ENCODE results near the gene ST6GALNAC4.

Gene ST6GALNAC4

GRCh38 chr9:127923771-127924170, 6.9 kb upstream of the ST6GALNAC4 start:
- H3K27me3 ChIP-seq (ENCODE audit: control insufficient read depth in 5 of 5, insufficient read depth in 4 of 5, low read length in 5 of 5) = peaks cover 19 to 42% (median 23%) of the 10 kb centered on the region in 5 donors
- peaks cover 10 to 38% (median 32%) of the 10 kb centered on the region in 5 donors for H3K4me1 ChIP-seq (ENCODE audit: control insufficient read depth in 5 of 5, insufficient read depth in 5 of 5, low read length in 5 of 5)

GRCh38 chr9:127923046-127923445, 6.2 kb upstream of the ST6GALNAC4 start:
- Histone ChIP-seq H3K9me3 (ENCODE audit: control insufficient read depth in 5 of 5, low read length in 5 of 5) (no peaks in the 10 kb centered on the region), H3K9ac (ENCODE audit: low read length in 5 of 5) (no peak overlapping the region), H3K4me1 (ENCODE audit: control insufficient read depth in 5 of 5, insufficient read depth in 5 of 5, low read length in 5 of 5) (peaks cover 11 to 43% (median 37%) of the 10 kb centered on the region in 5 donors), H3K27ac (ENCODE audit: low read depth, low read length) (no peak overlapping the region), H3K36me3 (ENCODE audit: control insufficient read depth in 5 of 5, insufficient read depth in 5 of 5, low read length in 5 of 5) (no peaks in the 10 kb centered on the region), H3K27me3 (ENCODE audit: control insufficient read depth in 5 of 5, insufficient read depth in 4 of 5, low read length in 5 of 5) (peaks cover 12 to 37% (median 16%) of the 10 kb centered on the region in 5 donors), H3K4me3 (ENCODE audit: low read depth in 1 of 5, low read length in 5 of 5) (no peak overlapping the region)

More at GRCh38 chr9:127923771-127924170, 6.9 kb upstream of the ST6GALNAC4 start:
- Histone ChIP-seq H3K9me3 (ENCODE audit: control insufficient read depth in 5 of 5, low read length in 5 of 5) (no peaks in the 10 kb centered on the region), H3K27ac (ENCODE audit: low read depth, low read length) (no peak overlapping the region), H3K4me3 (ENCODE audit: low read depth in 1 of 5, low read length in 5 of 5) (no peak overlapping the region), H3K9ac (ENCODE audit: low read length in 5 of 5) (no peak overlapping the region), H3K36me3 (ENCODE audit: control insufficient read depth in 5 of 5, insufficient read depth in 5 of 5, low read length in 5 of 5) (no peaks in the 10 kb centered on the region)

DNA sequence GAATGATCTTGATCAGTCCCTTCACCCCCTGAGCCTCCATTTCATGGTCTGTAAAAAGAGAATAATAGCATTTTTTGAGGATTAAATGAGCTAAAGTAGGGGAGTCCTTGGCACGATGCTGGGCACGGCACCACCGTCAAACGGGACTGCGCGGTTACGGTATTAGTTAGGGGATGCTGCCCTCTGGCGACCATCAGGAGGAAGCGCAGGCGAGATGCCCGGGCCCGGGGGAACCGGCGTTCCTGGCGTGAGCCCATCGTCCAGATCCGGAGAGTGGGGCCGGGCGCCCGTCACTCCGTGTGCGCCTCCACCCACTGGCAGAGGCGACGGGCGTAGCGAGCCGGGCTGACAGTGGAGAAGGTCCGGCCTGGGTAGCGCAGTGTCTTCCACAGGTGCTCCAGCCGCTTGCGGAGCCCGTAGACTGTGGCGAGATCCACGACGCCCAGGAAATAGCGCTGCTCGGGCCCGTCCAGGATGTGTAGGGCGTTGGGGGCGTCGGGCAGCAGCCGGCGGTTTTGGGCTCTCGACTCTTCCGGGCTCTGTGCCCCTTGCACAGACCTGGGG, 4.8 kb upstream of the ST6GALNAC4 start:
- H3K27me3 ChIP-seq (ENCODE audit: control insufficient read depth in 5 of 5, insufficient read depth in 4 of 5, low read length in 5 of 5) = peaks cover 5 to 26% (median 8%) of the 10 kb centered on the region in 5 donors
- no peaks in the 10 kb centered on the region for H3K9me3 ChIP-seq (ENCODE audit: control insufficient read depth in 5 of 5, low read length in 5 of 5)
- H3K27ac ChIP-seq (ENCODE audit: low read depth, low read length) = no peak overlapping the region
- peaks cover 11 to 40% (median 36%) of the 10 kb centered on the region in 5 donors for H3K4me1 ChIP-seq (ENCODE audit: control insufficient read depth in 5 of 5, insufficient read depth in 5 of 5, low read length in 5 of 5)
- no peaks in the 10 kb centered on the region for H3K36me3 ChIP-seq (ENCODE audit: control insufficient read depth in 5 of 5, insufficient read depth in 5 of 5, low read length in 5 of 5)
- peak overlapping the region in 3 of 5 donors; percentile 44 to 57 (median 47) for H3K4me3 ChIP-seq (ENCODE audit: low read depth in 1 of 5, low read length in 5 of 5)
- no peak overlapping the region for H3K9ac ChIP-seq (ENCODE audit: low read length in 5 of 5)

GRCh38 chr9:127920794-127921193, 4.0 kb upstream of the ST6GALNAC4 start:
- no peaks in the 10 kb centered on the region for H3K9me3 ChIP-seq (ENCODE audit: control insufficient read depth in 5 of 5, low read length in 5 of 5)
- peaks cover 13 to 49% (median 45%) of the 10 kb centered on the region in 5 donors for H3K4me1 ChIP-seq (ENCODE audit: control insufficient read depth in 5 of 5, insufficient read depth in 5 of 5, low read length in 5 of 5)
- H3K27me3 ChIP-seq (ENCODE audit: control insufficient read depth in 5 of 5, insufficient read depth in 4 of 5, low read length in 5 of 5) = peaks cover 1 to 18% (median 5%) of the 10 kb centered on the region in 5 donors
- no peak overlapping the region for H3K27ac ChIP-seq (ENCODE audit: low read depth, low read length)
- no peak overlapping the region for H3K9ac ChIP-seq (ENCODE audit: low read length in 5 of 5)
- H3K36me3 ChIP-seq (ENCODE audit: control insufficient read depth in 5 of 5, insufficient read depth in 5 of 5, low read length in 5 of 5) = no peaks in the 10 kb centered on the region
- H3K4me3 ChIP-seq (ENCODE audit: low read depth in 1 of 5, low read length in 5 of 5) = no peak overlapping the region

DNA sequence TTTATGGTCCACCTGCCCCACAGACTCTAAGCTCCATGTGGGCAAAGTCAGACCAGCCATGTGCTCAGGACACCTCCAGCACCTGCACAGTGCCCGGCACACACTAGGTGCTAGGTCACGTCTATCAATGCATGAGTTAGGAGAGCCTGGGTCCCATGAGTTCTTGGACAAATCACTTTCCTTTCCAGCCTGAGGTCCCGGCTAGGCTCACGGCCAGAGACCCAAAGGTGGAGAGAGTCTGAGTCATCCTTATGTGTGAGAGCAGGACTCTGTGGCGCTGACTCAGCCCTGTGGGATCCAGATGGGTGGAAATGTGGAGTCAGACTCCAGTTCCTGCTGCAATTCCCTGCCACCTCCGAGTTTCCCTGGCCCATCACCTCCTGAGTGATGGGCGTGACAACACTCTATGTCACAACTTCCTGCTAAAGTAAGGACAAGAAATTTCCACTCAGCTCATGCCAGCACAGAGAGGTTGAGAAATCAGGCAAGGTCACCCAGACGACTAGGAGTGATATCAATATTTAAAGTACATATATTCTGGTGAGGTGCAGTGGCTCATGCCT, 2.5 kb upstream of the ST6GALNAC4 start:
- Histone ChIP-seq H3K27ac (ENCODE audit: low read depth, low read length) (peak overlapping the region; percentile 87), H3K36me3 (ENCODE audit: control insufficient read depth in 5 of 5, insufficient read depth in 5 of 5, low read length in 5 of 5) (no peaks in the 10 kb centered on the region), H3K27me3 (ENCODE audit: control insufficient read depth in 5 of 5, insufficient read depth in 4 of 5, low read length in 5 of 5) (peaks cover 0 to 7% (median 0%) of the 10 kb centered on the region in 5 donors), H3K9me3 (ENCODE audit: control insufficient read depth in 5 of 5, low read length in 5 of 5) (no peaks in the 10 kb centered on the region), H3K4me3 (ENCODE audit: low read depth in 1 of 5, low read length in 5 of 5) (no peak overlapping the region), H3K9ac (ENCODE audit: low read length in 5 of 5) (peak overlapping the region in 1 of 5 donors; percentile 59), H3K4me1 (ENCODE audit: control insufficient read depth in 5 of 5, insufficient read depth in 5 of 5, low read length in 5 of 5) (peaks cover 15 to 63% (median 55%) of the 10 kb centered on the region in 5 donors)

DNA sequence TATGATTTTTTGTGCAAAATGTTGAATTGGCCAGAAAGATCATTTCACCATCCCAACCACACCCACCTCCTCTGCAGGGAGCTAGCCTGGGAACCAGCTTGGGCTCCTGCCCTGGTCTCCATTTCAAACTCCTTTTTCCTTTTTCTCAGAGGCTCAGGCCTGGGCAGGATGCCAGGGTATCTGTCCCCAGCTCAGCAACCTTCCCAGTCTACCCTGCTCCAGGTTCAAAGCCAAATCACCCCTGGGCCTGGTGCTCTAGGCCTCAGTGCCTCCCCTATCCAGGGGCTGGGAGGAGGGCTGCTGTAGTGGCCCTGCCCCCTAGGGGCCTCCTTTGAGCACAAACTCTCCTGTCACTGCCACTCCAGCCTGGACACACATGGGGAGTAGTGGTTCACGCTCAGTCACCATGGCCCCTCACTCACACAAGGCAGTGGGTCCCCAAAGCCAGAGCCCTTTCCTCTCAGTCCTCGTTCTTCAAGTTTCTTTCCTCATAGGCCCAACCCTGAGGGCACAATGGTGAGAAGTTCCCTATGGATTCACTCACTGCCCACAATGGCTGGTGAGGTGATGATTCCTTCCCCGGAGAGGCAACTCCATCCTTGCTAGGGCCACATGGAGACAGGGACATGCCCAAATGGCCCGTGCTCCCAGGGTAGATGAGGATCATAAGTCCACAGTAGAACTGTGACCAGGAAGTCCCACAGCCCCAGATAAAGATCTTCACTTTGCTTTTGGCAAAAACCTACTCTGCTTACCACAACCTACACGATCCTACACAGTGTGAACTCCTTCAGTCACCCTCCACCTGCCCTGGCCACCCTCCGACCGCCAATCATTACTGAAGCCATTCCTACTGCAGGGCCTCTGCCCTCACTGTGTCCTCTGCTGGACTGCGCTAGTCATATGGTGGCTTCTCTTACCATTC, 1.6 kb upstream of the ST6GALNAC4 start:
- Histone ChIP-seq H3K4me3 (ENCODE audit: low read depth in 1 of 5, low read length in 5 of 5) (no peak overlapping the region), H3K9ac (ENCODE audit: low read length in 5 of 5) (peak overlapping the region in 4 of 5 donors; percentile 11 to 59 (median 38)), H3K36me3 (ENCODE audit: control insufficient read depth in 5 of 5, insufficient read depth in 5 of 5, low read length in 5 of 5) (peaks cover 0 to 4% (median 0%) of the 10 kb centered on the region in 5 donors), H3K9me3 (ENCODE audit: control insufficient read depth in 5 of 5, low read length in 5 of 5) (no peaks in the 10 kb centered on the region), H3K27ac (ENCODE audit: low read depth, low read length) (peak overlapping the region; percentile 87), H3K4me1 (ENCODE audit: control insufficient read depth in 5 of 5, insufficient read depth in 5 of 5, low read length in 5 of 5) (peaks cover 15 to 63% (median 55%) of the 10 kb centered on the region in 5 donors), H3K27me3 (ENCODE audit: control insufficient read depth in 5 of 5, insufficient read depth in 4 of 5, low read length in 5 of 5) (peaks cover 0 to 5% (median 0%) of the 10 kb centered on the region in 5 donors)

DNA sequence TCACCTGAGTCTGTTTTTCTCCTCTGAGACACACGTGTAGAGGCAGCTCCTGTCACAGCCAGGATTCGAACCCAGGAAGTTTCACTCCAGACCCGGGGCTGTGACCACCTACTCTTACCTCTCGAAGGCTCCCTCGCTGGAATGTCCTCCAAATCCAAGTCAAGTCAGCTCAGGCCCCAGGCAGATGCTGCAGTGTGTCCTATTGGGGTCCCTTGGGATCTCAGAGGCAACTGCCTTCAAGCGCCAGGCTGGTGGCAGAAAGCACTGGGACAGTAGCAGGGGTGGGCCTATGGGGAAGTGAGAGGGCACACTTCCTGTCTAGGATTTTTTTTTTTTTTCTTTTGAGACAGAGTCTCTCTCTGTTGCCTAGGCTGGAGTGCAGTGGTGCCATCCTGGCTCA, 762 bp upstream of the ST6GALNAC4 start:
- Histone ChIP-seq H3K36me3 (ENCODE audit: control insufficient read depth in 5 of 5, insufficient read depth in 5 of 5, low read length in 5 of 5) (peaks cover 0 to 7% (median 4%) of the 10 kb centered on the region in 5 donors), H3K4me1 (ENCODE audit: control insufficient read depth in 5 of 5, insufficient read depth in 5 of 5, low read length in 5 of 5) (peaks cover 15 to 63% (median 55%) of the 10 kb centered on the region in 5 donors), H3K9ac (ENCODE audit: low read length in 5 of 5) (no peak overlapping the region), H3K4me3 (ENCODE audit: low read depth in 1 of 5, low read length in 5 of 5) (no peak overlapping the region), H3K27ac (ENCODE audit: low read depth, low read length) (peak overlapping the region; percentile 87), H3K27me3 (ENCODE audit: control insufficient read depth in 5 of 5, insufficient read depth in 4 of 5, low read length in 5 of 5) (peaks cover 0 to 2% (median 0%) of the 10 kb centered on the region in 5 donors), H3K9me3 (ENCODE audit: control insufficient read depth in 5 of 5, low read length in 5 of 5) (no peaks in the 10 kb centered on the region)

GRCh38 chr9:127915801-127916719, 781 bp downstream of the ST6GALNAC4 start:
- H3K27ac ChIP-seq (ENCODE audit: low read depth, low read length) = no peak overlapping the region
- peak overlapping the region; percentile 78 to 86 (median 81) for H3K4me3 ChIP-seq (ENCODE audit: low read depth in 1 of 5, low read length in 5 of 5)
- peaks cover 0 to 19% (median 13%) of the 10 kb centered on the region in 5 donors for H3K36me3 ChIP-seq (ENCODE audit: control insufficient read depth in 5 of 5, insufficient read depth in 5 of 5, low read length in 5 of 5)
- peak overlapping the region; percentile 16 to 82 (median 63) for H3K9ac ChIP-seq (ENCODE audit: low read length in 5 of 5)
- H3K27me3 ChIP-seq (ENCODE audit: control insufficient read depth in 5 of 5, insufficient read depth in 4 of 5, low read length in 5 of 5) = peaks cover 0 to 2% (median 0%) of the 10 kb centered on the region in 5 donors
- no peaks in the 10 kb centered on the region for H3K9me3 ChIP-seq (ENCODE audit: control insufficient read depth in 5 of 5, low read length in 5 of 5)
- H3K4me1 ChIP-seq (ENCODE audit: control insufficient read depth in 5 of 5, insufficient read depth in 5 of 5, low read length in 5 of 5) = peaks cover 15 to 53% (median 45%) of the 10 kb centered on the region in 5 donors

DNA sequence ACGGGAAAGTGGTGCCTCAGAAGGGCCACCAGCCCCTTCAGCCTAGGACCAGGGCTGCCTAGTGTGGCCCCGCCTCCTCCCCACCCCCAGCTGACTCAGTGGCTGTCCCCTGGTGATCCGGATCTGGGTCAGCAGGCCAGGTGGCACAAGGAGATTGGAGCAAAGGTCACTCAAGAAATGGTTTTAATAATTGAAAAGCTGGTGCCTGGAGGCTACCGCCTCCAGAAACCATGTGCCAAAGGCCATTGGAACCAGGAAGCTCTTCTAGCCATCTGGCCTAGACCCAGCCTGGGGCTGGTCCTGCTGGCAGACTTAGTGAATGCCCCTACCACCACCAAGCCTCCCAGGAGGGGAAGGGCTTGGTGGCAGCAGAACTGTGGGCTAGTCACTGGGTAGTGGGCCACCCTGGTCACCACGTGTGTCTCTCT, 1.5 kb downstream of the ST6GALNAC4 start:
- H3K4me3 ChIP-seq (ENCODE audit: low read depth in 1 of 5, low read length in 5 of 5) = no peak overlapping the region
- H3K9ac ChIP-seq (ENCODE audit: low read length in 5 of 5) = peak overlapping the region in 2 of 5 donors; percentile 14 to 48
- H3K27me3 ChIP-seq (ENCODE audit: control insufficient read depth in 5 of 5, insufficient read depth in 4 of 5, low read length in 5 of 5) = peaks cover 0 to 2% (median 0%) of the 10 kb centered on the region in 5 donors
- no peaks in the 10 kb centered on the region for H3K9me3 ChIP-seq (ENCODE audit: control insufficient read depth in 5 of 5, low read length in 5 of 5)
- H3K36me3 ChIP-seq (ENCODE audit: control insufficient read depth in 5 of 5, insufficient read depth in 5 of 5, low read length in 5 of 5) = peaks cover 0 to 25% (median 16%) of the 10 kb centered on the region in 5 donors
- peak overlapping the region; percentile 30 for H3K27ac ChIP-seq (ENCODE audit: low read depth, low read length)
- H3K4me1 ChIP-seq (ENCODE audit: control insufficient read depth in 5 of 5, insufficient read depth in 5 of 5, low read length in 5 of 5) = peaks cover 15 to 52% (median 45%) of the 10 kb centered on the region in 5 donors

Data from subcutaneous abdominal adipose tissue (tissue), 5 donors.